ENCODE results near the gene SNTN.
"Not testable (repeated sequence)": the region's sequence is repeated elsewhere in the genome, so short reads cannot be mapped to it uniquely, and the experiment has no call there.

GRCh38 chr3:63644928-63645781, 7.3 kb upstream of the SNTN start:
- TF ChIP-seq, protein P1, sequence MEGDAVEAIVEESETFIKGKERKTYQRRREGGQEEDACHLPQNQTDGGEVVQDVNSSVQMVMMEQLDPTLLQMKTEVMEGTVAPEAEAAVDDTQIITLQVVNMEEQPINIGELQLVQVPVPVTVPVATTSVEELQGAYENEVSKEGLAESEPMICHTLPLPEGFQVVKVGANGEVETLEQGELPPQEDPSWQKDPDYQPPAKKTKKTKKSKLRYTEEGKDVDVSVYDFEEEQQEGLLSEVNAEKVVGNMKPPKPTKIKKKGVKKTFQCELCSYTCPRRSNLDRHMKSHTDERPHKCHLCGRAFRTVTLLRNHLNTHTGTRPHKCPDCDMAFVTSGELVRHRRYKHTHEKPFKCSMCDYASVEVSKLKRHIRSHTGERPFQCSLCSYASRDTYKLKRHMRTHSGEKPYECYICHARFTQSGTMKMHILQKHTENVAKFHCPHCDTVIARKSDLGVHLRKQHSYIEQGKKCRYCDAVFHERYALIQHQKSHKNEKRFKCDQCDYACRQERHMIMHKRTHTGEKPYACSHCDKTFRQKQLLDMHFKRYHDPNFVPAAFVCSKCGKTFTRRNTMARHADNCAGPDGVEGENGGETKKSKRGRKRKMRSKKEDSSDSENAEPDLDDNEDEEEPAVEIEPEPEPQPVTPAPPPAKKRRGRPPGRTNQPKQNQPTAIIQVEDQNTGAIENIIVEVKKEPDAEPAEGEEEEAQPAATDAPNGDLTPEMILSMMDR (IDR thresholded peaks at IDR 0.05): not testable (repeated sequence)
- TF ChIP-seq EP300 (IDR thresholded peaks at IDR 0.05); POLR2A (IDR thresholded peaks at IDR 0.05; ENCODE audit: low read depth); POLR2AphosphoS5 (IDR thresholded peaks at IDR 0.05): not testable (repeated sequence)

All from esophagus muscularis mucosa (tissue), 4 donors.